ENCODE measurements around the gene ANKRD39.
A peak's percentile ranks its signal among the peaks of the same experiment; 100 is the strongest.
"Not testable (repeated sequence)": the region's sequence is repeated elsewhere in the genome, so short reads cannot be mapped to it uniquely, and the experiment has no call there.

ANKRD39 gene

DNA sequence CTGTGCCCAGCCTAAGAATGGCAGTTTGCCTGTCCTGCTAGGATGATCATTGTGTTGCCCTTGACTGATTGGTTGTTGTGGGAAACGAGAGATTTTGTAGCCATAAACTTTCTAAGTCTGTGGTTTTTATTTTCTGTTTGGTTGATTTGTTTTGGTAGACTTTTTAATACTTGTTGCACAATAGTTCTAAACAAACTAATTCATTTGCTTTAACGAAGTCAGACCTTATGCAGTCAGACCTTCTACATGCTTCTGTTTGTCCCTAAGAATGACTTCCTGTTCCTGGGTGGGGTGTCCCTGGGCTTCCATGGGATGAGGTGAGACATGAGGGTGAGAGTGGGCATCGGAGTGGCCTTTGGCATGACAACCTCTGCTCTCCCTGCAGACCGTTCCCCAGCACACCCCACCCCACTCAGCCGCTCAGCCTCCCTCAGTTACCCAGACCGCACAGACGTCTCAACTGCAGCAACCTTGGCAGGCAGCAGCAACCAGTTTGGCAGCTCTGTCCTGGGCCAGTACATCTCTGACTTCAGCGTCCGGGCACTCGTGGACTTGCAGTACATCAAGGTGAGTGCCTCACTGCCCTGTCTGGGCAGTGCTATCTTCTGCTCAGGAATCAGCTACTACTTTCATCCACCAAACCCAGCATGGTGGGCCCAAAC, 49.5 kb downstream of the ANKRD39 start:
- no peak for DNase-seq (ENCODE audit: low spot score)

DNA sequence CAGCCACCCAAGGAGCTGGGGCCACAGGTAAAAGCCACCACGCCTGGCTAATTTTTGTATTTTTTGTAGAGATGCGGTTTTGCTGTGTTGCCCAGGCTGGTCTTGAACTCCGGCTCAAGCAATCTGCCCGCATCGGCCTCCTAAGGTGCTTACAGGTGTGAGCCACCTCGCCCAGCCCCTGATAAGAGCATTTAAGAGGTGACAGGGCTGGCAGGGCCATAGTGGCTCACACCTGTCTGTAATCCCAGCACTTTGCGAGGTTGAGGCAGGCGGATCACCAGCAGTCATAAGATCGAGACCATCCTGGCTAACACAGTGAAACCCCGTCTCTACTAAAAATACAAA, 50.7 kb downstream of the ANKRD39 start:
- no peak for DNase-seq (ENCODE audit: low spot score)

DNA sequence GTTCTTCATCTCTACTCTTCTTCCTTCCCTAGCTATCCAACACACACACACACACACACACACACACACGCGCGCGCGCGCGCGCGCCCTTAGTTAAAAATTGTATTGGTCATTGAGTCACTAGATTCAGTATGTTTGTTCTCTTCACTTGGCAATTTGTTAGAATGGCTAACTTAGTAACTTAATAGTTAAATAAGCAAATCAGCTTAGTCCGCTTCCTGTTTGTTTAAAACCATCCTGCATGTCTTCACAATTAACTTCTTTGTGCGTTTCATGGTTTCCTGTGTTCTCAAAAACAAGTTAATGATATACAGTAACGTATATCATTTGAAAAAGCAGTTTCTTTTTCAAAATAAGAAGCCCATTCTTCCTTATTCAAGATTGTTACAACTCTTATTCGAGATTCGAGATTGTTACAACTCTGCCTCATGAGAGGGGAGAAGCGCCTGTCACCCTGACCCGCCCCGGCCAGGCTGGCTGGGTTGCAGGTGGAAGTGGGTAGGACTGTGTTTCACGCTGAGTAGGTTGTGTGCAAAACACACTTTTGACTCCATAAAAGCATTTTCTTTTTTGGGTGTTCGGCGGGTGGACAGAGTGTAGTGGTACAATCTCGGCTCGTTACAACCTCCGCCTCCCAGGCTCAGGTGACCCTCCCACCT, 51.2 kb downstream of the ANKRD39 start:
- no peak for DNase-seq (ENCODE audit: low spot score)

DNA sequence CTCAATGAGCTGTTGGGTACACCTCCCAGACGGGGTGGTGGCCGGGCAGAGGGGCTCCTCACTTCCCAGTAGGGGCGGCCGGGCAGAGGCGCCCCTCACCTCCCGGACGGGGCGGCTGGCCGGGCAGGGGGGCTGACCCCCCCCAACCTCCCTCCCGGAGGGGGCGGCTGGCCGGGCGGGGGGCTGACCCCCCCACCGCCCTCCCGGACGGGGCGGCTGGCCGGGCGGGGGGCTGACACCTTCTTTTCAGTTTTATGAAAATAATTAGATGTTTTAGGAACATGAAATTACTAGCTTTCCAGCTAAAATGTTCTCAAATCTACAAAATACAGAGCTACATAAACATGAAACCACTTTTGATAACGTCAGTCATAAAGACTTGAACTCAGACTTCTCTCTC, 51.9 kb downstream of the ANKRD39 start:
- not testable (repeated sequence) for DNase-seq (ENCODE audit: low spot score)

DNA sequence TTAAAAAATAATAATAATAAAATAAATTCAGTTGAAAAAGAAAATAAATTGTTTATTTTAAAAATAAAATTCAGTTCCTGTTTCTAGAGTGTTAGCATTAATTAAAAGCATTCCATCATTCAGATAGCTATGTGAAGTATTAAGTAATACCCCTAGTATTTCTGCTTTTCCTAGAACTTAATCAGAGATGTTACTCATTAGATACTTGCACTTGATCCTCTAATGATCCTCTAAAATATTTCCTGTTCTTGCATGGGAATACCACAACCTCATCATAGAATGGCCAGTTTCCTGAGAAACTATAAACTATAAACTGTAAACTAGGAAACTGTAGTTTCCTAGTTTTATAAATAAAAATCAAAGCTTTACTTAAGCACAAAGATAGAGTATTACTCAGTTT, 52.8 kb downstream of the ANKRD39 start:
- DNase-seq (ENCODE audit: low spot score): no peak

DNA sequence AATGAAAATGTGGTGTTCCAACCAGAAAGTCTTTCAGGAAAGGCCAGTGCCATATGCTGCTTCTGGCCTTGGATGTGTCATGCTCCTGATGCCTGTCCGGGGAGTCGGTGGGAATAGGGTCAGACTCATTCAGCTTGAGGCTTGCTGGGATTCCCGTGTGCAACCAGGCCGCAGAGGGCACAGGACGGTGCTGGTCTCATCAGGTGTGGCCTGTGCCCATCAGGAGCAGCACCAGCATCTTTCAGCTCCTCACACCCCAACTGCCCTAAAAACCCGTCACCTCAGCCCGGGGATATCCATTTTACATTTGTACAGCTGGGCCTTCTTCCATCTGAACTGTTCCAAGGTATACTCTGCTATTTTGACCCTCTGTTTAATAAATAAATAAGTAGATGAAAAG, 55.1 kb downstream of the ANKRD39 start:
- no peak for DNase-seq (ENCODE audit: low spot score)

DNA sequence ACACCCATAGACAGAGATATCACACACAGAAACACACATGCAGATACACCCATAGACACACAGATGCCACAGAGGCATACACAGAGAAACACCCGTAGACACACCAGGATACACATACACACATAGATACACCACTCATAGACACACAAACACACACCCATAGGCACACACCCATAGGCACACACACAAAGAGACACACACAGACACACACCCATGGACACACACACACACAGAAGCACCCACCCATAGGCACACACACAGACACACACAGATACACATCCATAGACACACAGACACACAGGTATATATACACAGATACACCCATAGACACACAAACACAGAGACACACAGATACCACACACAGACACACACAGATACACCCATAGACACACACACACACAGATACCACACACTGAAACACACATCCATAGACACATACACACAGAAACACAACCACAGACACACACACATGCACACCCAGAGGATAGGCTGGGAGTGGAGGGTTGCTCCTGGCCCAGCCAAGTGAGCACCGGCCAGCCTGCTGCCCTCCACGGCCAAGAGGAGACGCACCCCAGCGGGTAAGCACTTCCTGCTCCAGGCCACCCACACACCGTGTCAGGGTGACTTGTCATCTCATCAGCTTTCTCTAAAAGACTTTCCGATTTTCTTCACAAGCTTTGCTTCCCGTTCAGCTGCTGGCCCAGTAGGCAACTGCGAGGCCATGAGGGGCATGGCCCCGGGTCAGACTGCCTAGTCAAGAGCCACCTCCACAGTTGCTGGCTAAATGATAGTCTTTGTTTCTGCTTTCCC, 55.8 kb downstream of the ANKRD39 start:
- no peak for DNase-seq (ENCODE audit: low spot score)

DNA sequence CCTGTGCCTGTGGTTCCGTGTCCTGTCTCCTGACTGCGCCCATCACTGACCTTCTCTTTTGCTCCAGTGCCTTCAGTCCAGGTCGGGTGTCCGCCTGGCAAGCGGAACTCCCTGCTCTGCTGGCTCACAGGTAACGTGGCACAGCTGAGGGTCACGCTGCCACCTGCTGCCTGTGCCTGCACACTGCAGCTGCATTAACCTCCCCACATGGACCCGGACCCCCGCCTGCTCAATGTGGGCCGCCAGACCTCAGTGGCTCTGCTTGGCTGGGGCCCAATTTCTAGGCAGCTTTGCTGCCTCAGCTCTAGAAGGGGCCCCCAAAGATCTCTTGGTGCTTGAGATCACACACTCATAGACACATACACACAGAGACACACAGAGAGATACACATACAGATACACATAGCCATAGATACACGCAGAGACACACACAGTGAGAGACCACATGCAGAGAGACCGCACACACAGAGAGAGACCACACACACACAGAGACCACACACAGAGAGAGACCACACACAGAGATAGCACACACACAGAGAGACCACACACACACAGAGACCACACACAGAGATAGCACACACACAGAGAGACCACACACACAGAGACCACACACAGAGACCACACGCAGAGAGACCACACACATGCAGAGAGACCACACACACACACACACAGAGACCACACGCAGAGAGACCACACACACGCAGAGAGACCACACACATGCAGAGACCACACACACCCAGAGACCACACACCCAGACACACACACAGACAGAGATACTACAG, 56.6 kb downstream of the ANKRD39 start:
- peak; percentile 81 for DNase-seq (ENCODE audit: low spot score)

DNA sequence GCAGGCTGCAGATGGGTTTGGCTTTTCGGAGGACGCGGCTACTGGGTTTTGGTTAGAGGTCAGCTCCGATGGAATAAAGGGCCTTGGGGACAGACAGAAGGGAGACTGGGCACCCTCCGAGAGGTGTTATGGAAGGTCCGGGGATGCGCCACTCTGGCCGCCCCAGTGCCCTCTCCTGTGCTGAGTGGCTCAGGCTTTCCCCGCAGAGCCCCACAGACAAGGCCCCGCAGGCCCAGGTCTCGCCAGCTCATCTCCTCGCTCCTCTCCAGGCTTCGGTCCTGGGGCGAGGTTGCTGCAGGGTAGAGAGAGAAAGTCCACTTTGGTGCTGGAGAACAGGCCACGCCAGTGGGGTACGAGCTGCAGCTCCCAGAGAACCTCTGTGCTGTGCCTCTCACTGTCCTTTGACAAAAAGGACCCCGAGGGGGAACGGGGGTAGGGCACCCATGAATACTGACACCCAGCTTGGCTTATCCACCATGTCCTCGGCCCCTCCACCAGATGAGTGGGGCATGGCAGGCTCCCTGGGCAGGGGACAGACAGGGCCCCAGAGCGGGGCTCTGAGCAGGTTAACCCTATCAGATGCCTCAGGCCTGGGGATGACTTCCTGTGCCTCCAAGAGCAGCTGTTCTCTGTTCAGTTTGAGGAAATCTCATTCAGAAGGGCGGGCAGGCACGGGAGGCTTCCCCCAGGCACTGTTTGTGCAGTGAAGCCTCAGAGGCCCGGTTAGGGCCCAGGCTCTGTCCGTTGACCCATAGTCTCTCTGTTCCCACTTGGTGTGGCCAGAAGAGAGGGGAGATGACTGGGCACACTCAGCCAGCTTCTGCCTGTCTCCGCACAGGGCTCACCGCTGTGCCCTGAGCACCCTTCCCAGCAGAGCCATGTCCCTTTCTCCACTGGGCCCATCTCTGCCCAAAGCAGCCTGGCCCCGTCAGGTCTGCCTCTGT, 57.5 kb downstream of the ANKRD39 start:
- DNase-seq (ENCODE audit: low spot score): no peak

DNA sequence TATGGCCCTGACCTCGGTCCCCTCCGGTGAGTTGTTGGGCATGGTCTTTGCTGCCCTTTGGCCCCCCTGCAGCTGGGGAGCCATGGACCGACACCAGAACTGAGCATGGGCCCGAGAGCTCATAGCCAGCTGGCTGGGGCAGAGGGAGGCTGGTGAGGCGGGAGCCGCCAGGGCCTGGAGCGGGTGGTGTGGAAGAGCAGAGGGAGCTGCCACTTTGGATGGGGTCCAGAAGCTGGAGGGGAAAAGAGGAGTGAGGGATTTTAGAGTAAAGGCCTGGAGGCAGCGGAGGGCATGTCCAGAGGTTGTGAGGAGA, 58.2 kb downstream of the ANKRD39 start:
- DNase-seq (ENCODE audit: low spot score): no peak

DNA sequence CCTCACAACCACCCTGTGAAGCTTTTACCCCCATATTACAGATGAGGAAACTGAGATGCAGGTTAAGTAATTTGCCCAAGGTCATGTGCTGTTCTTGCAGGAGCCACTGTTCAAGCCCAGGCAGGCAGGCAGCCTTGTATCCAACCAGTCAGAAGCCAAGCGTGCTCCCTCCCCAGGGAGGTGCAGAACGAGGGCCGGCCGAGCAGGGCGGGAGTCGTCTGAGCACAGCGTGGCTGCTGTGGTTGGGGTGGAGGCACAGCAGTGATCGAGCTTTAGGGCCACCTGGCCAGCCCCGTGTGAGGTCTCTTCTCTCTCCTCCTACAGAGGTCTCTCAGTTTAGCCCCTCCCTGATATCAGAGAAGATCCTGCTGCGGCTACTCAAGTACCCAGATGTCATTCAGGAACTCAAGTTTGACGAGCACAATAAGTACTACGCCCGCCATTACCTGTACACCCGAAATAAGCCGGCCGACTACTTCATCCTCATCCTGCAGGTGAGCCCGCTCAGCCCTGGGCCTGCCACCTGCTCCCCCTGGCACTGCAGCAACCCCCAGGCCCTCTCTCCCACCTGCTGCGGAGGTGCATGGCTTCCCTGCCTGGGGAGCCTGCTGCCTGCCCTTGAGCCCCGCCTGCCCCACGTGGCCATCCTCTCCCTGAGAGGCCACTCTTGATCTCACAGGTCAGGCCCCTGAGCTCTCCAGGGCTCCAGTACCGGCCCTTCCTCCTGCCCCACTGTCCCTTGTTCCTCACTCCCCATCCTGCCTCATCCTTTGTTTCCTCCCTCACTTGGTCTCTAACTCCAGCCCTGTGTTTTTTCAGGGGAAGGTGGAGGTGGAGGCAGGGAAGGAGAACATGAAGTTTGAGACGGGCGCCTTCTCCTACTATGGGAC, 58.8 kb downstream of the ANKRD39 start:
- DNase-seq (ENCODE audit: low spot score): no peak
